H1 (cell line): ENCODE results near the gene PHTF1. TPM values are rescaled to one million over a fixed set of nuclear protein-coding genes. Genes with fewer than 3 reads are reported as not detected.

Experiments
- CTCF ChIA-PET: fragments of 300-600 bp; sonication (Branson Sonifier 250); formaldehyde crosslinking; loops from one replicate; lab custom pipeline; 2021; ENCODE audit not compliant: partially characterized antibody; lab: Charles Lee
- POLR2A ChIA-PET: fragments of 300-600 bp; sonication (Branson Sonifier 250); formaldehyde crosslinking; loops from one replicate; lab custom pipeline; 2021; ENCODE audit warnings: inconsistent platforms; ENCODE audit not compliant: partially characterized antibody; lab: Charles Lee
- DNase-seq, 2 experiments: peaks; one replicate each; pipeline versions ENCODE4 v3.0.0 to v3.0.0-alpha.2; 2010 to 2022; ENCODE audit warnings: low spot score in 2 of 2, low read depth in 1 of 2, mixed read lengths in 1 of 2
- FAIRE-seq: peaks from 2 replicates; lab custom pipeline; 2011; peaks lifted over from hg19 to GRCh38; lab: Jason Lieb, UNC
- H2AFZ ChIP-seq: 2 replicates; pipeline ENCODE4 v1.8.1; 2012; ENCODE audit warnings: low read length, inconsistent platforms
- H2AK5ac ChIP-seq: 2 replicates; pipeline ENCODE4 v1.6.1; 2013; ENCODE audit warnings: low read depth, low read length
- H2BK120ac ChIP-seq: replicated peaks from 2 replicates; pipeline ENCODE3; 2013; ENCODE audit warnings: low read depth, low read length, inconsistent platforms
- H2BK12ac ChIP-seq: 2 replicates; pipeline ENCODE4 v1.6.1; 2013; ENCODE audit warnings: low read depth, low read length
- H2BK15ac ChIP-seq: 2 replicates; pipeline ENCODE4 v1.6.1; 2013; ENCODE audit warnings: low read length
- H2BK20ac ChIP-seq: 2 replicates; pipeline ENCODE4 v1.6.1; 2013; ENCODE audit warnings: low read length
- H2BK5ac ChIP-seq: 2 replicates; pipeline ENCODE4 v1.6.1; 2013; ENCODE audit warnings: low read depth, low read length
- H3K14ac ChIP-seq: 2 replicates; pipeline ENCODE4 v1.6.1; 2013; ENCODE audit warnings: inconsistent platforms; ENCODE audit not compliant: insufficient read length
- H3K18ac ChIP-seq: 2 replicates; pipeline ENCODE4 v1.6.1; 2013; ENCODE audit warnings: low read length; ENCODE audit errors: extremely low read depth
- H3K23ac ChIP-seq: 2 replicates; pipeline ENCODE4 v1.6.1; 2013; ENCODE audit warnings: inconsistent platforms; ENCODE audit not compliant: insufficient read length
- H3K23me2 ChIP-seq: 2 replicates; pipeline ENCODE4 v1.6.1; 2013; ENCODE audit warnings: low read depth, low read length
- H3K27ac ChIP-seq: 2 replicates; pipeline ENCODE4 v1.6.1; 2011; ENCODE audit warnings: low read depth, low read length, inconsistent platforms
- H3K27me3 ChIP-seq, 4 experiments: replicated peaks in 1 of 4; 1 replicate in 1 of 4; 2 replicates in 3 of 4; pipeline versions ENCODE4 v1.6.1 to v1.8.1; 2011 to 2013; ENCODE audit warnings: low read length in 3 of 4, mild to moderate bottlenecking in 3 of 4, inconsistent platforms in 2 of 4, mixed read lengths in 2 of 4, moderate library complexity in 1 of 4; ENCODE audit not compliant: control insufficient read depth in 3 of 4, insufficient read depth in 3 of 4; ENCODE audit errors: extremely low read depth in 1 of 4
- H3K36me3 ChIP-seq, 4 experiments: 2 replicates each; pipeline versions ENCODE4 v1.6.1 to v1.8.1; 2011 to 2013; ENCODE audit warnings: mild to moderate bottlenecking in 4 of 4, low read length in 3 of 4, moderate library complexity in 2 of 4, control low read depth in 1 of 4, inconsistent platforms in 1 of 4; ENCODE audit not compliant: insufficient read depth in 4 of 4, control insufficient read depth in 2 of 4
- H3K4ac ChIP-seq: replicated peaks from 2 replicates; pipeline ENCODE3; 2013; ENCODE audit warnings: low read length, low read depth, mixed read lengths, inconsistent platforms; ENCODE audit not compliant: insufficient read length
- H3K4me1 ChIP-seq, 4 experiments: replicated peaks in 1 of 4; 1 replicate in 1 of 4; 2 replicates in 3 of 4; pipeline versions ENCODE4 v1.6.1 to v1.8.1; 2011 to 2013; ENCODE audit warnings: low read length in 3 of 4, inconsistent platforms in 2 of 4, mixed read lengths in 1 of 4; ENCODE audit not compliant: insufficient read depth in 4 of 4, control insufficient read depth in 3 of 4
- H3K4me2 ChIP-seq, 2 experiments: 2 replicates each; pipeline versions ENCODE4 v1.6.1 to v1.8.1; 2011 to 2013; ENCODE audit warnings: low read depth in 2 of 2, low read length in 2 of 2, control low read depth in 1 of 2, inconsistent platforms in 1 of 2, mild to moderate bottlenecking in 1 of 2; ENCODE audit not compliant: insufficient read depth in 1 of 2
- H3K4me3 ChIP-seq, 4 experiments: fragments of 200-600, 300-600 bp in 1 of 4; sonication (generic), shearing (Covaris generic), sonication (Bioruptor Twin) in 1 of 4; 2 replicates each; pipeline versions ENCODE4 v1.5.1 to v1.8.1; 2011 to 2016; ENCODE audit warnings: low read length in 4 of 4, low read depth in 3 of 4, control low read depth in 2 of 4, inconsistent platforms in 2 of 4, mild to moderate bottlenecking in 2 of 4, mixed read lengths in 1 of 4, moderate library complexity in 1 of 4; ENCODE audit not compliant: insufficient read depth in 2 of 4; ENCODE audit errors: extremely low read depth in 1 of 4
- H3K56ac ChIP-seq: replicated peaks from 2 replicates; pipeline ENCODE3; 2013; ENCODE audit warnings: low read depth, mild to moderate bottlenecking, mixed read lengths, low read length, inconsistent platforms; ENCODE audit not compliant: insufficient read length
- H3K79me1 ChIP-seq: 2 replicates; pipeline ENCODE4 v1.6.1; 2013; ENCODE audit warnings: low read depth, low read length, control low read depth
- H3K79me2 ChIP-seq, 2 experiments: 2 replicates each; pipeline versions ENCODE4 v1.6.1 to v1.8.1; 2012 to 2013; ENCODE audit warnings: low read length in 2 of 2, mild to moderate bottlenecking in 2 of 2, inconsistent platforms in 1 of 2; ENCODE audit not compliant: insufficient read depth in 2 of 2, control insufficient read depth in 1 of 2
- H3K9ac ChIP-seq, 4 experiments: replicated peaks in 1 of 4; 1 replicate in 1 of 4; 2 replicates in 3 of 4; pipeline versions ENCODE4 v1.6.1 to v1.8.1; 2011 to 2013; ENCODE audit warnings: low read depth in 3 of 4, low read length in 3 of 4, control low read depth in 2 of 4, mild to moderate bottlenecking in 2 of 4, moderate library complexity in 2 of 4, inconsistent platforms in 1 of 4; ENCODE audit errors: extremely low read depth in 1 of 4
- H3K9me3 ChIP-seq, 2 experiments: 2 replicates each; pipeline versions ENCODE4 v1.6.1 to v1.8.1; 2012 to 2013; ENCODE audit warnings: mild to moderate bottlenecking in 2 of 2, moderate library complexity in 2 of 2, control low read depth in 1 of 2, inconsistent platforms in 1 of 2, low read depth in 1 of 2, low read length in 1 of 2, mixed read lengths in 1 of 2; ENCODE audit not compliant: insufficient read depth in 2 of 2
- H4K20me1 ChIP-seq, 2 experiments: replicated peaks in 1 of 2; 2 replicates each; pipeline versions ENCODE3 to v1.8.1; 2011 to 2013; ENCODE audit warnings: inconsistent platforms in 2 of 2, low read length in 2 of 2, mild to moderate bottlenecking in 1 of 2; ENCODE audit not compliant: insufficient read depth in 2 of 2, control insufficient read depth in 1 of 2
- H4K5ac ChIP-seq: 2 replicates; pipeline ENCODE4 v1.6.1; 2013; ENCODE audit warnings: low read length, low read depth, mixed read lengths, inconsistent platforms; ENCODE audit not compliant: insufficient read length
- H4K8ac ChIP-seq: 2 replicates; pipeline ENCODE4 v1.8.0; 2013; ENCODE audit warnings: mild to moderate bottlenecking, moderate library complexity, low read length, inconsistent platforms; ENCODE audit not compliant: insufficient read depth; ENCODE audit errors: extremely low read depth
- H4K91ac ChIP-seq: replicated peaks from 2 replicates; pipeline ENCODE3; 2013; ENCODE audit warnings: low read length, mixed read lengths, inconsistent platforms; ENCODE audit not compliant: insufficient read length
- CEBPB ChIP-seq: IDR thresholded peaks from 2 replicates; pipeline ENCODE4 v1.6.1; 2012; ENCODE audit warnings: low read depth, low read length
- RXRA ChIP-seq: IDR thresholded peaks from 2 replicates; pipeline ENCODE4 v1.6.1; 2011; ENCODE audit warnings: low read depth, mild to moderate bottlenecking, low read length, moderate library complexity; ENCODE audit not compliant: insufficient read depth
- WGBS, 2 experiments: shearing (Covaris generic) in 1 of 2; methylation state at CpG; one replicate each; pipeline versions ENCODE4 v1.1.6 to v1.1.7; 2013 to 2015; ENCODE audit warnings: low lambda C conversion rate in 2 of 2, mixed read lengths in 2 of 2, inconsistent platforms in 1 of 2, low coverage in 1 of 2, missing lambda C conversion rate in 1 of 2; ENCODE audit not compliant: insufficient replicate concordance in 2 of 2, insufficient coverage in 1 of 2, insufficient read length in 1 of 2; ENCODE audit errors: extremely low coverage in 1 of 2, missing lambda C conversion rate in 1 of 2; 5-methylcytosine and 5-hydroxymethylcytosine counted together
- polyA plus RNA-seq, 7 experiments: library from polyadenylated mRNA; depleted of rRNA in 3 of 7; stranded (reverse) in 5 of 7; unstranded in 2 of 7; fragments of >200 nt in 5 of 7; fragments of 200-250 nt in 2 of 7; gene quantifications; 1 replicate in 5 of 7; 2 replicates in 1 of 7; 4 replicates in 1 of 7; pipeline versions ENCODE4 v1.2.1 to v1.2.3, GENCODE V29; 2011 to 2013; ENCODE audit warnings: missing spikeins in 2 of 7, mixed read lengths in 2 of 7
- total RNA-seq: library from RNA; stranded (reverse); fragmentation: NEBNext Ultra II Directional; extraction: Animal tissue kit (Norgen Biotek cat#: 25700); gene quantifications from 2 replicates; pipeline ENCODE4 v1.2.1, GENCODE V29; 2021

PHTF1 gene
- total and polyA plus RNA-seq, 2 of the 8 experiments (the other 6 are each of a cell fraction or from before 2014, with no cell fraction given): 9.1 to 26.9 TPM

GRCh38 chr1:113760102-113761080, 1.1 kb upstream of the PHTF1 start:
- DNase-seq (no peak), FAIRE-seq (no peak)
- Histone ChIP-seq H4K5ac (no peak overlapping the region), H3K4me2 (peak overlapping the region; percentile 98), H3K23me2 (peaks cover 7% of the 10 kb centered on the region), H3K14ac (no peak overlapping the region), H3K79me1 (no peaks in the 10 kb centered on the region), H3K36me3 (peaks cover 0 to 12% (median 0%) of the 10 kb centered on the region in 4 experiments; a peak in 1 of 8 replicates), H3K79me2 (peaks cover 0 to 7% of the 10 kb centered on the region in 2 experiments; a peak in 2 of 4 replicates), H3K4ac (no peak overlapping the region), H3K18ac (peak overlapping the region; percentile 41), H3K27me3 (no peaks in the 10 kb centered on the region), H2AFZ (no peak overlapping the region), H3K56ac (no peak overlapping the region), H4K91ac (no peak overlapping the region), H2BK120ac (no peak overlapping the region), H4K20me1 (peaks cover 0 to 2% of the 10 kb centered on the region in 2 experiments), H3K4me1 (peaks cover 0 to 9% (median 0%) of the 10 kb centered on the region in 4 experiments; a peak in 3 of 7 replicates), H2BK20ac (no peak overlapping the region), H3K4me3 (peak overlapping the region; percentile 59 to 93 (median 86); a peak in 6 of 8 replicates), H3K9me3 (no peaks in the 10 kb centered on the region), H3K9ac (peak overlapping the region in 3 of 4 experiments; percentile 86 to 94 (median 88); a peak in 4 of 7 replicates), H2BK15ac (no peak overlapping the region), H2BK5ac (peak overlapping the region; percentile 98; the same call in 1 of the 2 replicates), H2AK5ac (no peak overlapping the region), H4K8ac (no peak overlapping the region), H2BK12ac (peak overlapping the region; percentile 78; the same call in 1 of the 2 replicates), H3K27ac (no peak overlapping the region), H3K23ac (no peak overlapping the region)
- WGBS, 2 experiments: 82% methylated on average over 22 of the region's 23 CpGs; no CpG with 5 or more reads in 1 of the 2 experiments
- TF ChIP-seq RXRA (no peak), CEBPB (no peak)
- ChIA-PET POLR2A (interaction anchor here (0.6 to 2.7 kb wide), 12 partner anchors 8 to 169 kb away, joined by 3 to 17 read pairs (median 4); partner anchors contain the start of genes AP4B1, DCLRE1B, HIPK1 and RSBN1), CTCF (interaction anchor here (0.6 to 1.4 kb wide), 5 partner anchors 10 to 217 kb away, joined by 3 to 4 read pairs (median 3); partner anchors contain the start of gene AP4B1)
